ENCODE results near the gene WNT4. TPM values are rescaled to one million over a fixed set of nuclear protein-coding genes. Genes with fewer than 3 reads are reported as not detected.

WNT4 gene
- total and polyA plus RNA-seq, 10 of the 15 experiments (the other 5 are each of a cell fraction or from before 2014, with no cell fraction given) = 0.01 TPM; not detected in 9

DNA sequence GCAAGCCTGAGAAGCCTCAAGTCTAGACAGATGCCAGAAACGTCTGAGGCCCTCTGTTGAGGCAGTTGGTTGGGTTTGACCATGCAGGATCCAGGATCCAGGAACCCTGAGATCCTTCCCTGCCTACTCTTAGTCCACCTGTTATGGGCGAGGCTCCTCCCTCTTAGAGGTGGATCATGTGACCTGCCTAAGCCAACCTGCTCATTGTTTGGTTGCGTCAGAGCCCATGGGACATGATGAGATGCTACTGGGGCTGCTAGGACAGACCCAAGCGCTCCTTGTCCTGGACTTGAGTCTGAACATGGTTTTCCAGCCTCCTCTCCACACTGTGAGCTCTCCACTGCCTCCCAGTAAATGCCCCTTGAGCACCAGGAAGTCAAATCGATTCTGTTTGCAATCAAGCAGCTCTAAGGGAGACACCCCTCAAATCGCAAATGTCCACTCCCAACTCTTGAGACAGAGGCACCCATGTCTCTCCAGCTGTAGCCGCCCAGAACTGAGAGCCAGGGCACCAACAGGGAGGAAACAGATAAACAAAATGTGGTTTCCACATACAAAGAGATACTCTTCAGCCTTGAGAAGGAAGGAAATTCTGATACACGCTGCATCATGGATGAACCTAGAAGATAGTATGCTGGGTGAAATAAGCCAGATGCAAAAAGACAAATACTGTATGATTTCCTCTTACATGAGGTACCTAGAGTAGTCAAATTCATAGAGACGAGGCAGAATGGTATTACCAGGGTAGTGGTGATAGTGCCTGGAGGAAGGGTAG is 31.7 kb upstream of the WNT4 start (continued):
- no peak for TF ChIP-seq ZBED1 (IDR thresholded peaks at IDR 0.05; ENCODE audit: borderline replicate concordance)
- TF ChIP-seq ZNF622 (IDR thresholded peaks at IDR 0.05) = no peak
- TF ChIP-seq YBX1 (IDR thresholded peaks at IDR 0.05) = no peak
- no peak for TF ChIP-seq NRF1 (conservative IDR thresholded peaks at IDR 0.05; ENCODE audit: low read depth, low read length)

DNA sequence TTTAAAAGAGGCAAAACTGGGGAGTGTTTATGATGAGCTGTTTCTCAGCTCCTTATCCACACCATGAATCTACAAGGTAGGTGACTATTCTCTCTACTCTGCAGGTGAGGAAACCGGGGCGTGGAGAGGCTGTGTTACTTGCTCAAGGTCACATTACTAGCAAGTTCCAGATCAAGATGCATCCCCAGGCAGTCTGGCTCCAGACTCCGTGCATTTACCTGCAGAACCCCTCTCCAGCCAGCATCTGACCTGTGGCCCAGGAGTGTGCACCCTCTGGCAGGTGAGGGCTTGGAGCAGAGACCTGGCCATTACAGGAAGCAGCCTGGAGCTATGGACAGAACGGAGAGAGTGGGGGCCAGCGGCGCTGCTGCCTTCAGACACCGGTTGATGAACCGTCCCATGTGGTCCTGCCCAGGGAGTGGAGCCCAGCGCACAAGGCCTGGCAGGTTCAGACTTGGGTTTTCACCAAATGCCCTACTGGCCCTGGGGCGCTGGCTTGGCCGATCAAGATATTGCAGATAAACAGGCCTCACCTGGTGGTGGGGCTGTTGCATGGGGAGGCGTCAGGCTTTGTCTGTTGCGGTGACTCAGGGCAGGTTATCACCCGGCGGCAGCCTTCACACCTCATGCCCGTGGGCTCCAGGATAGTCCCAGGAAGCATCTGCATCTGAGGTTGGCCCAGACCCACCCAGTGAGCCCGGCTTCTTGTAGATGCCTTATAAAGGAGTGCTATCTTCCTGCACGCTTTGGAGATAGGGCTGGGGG is 29.2 kb upstream of the WNT4 start:
- no peak overlapping the region for H2AFZ ChIP-seq (ENCODE audit: control insufficient read depth, low read depth, low read length)
- no peak overlapping the region for H3K4me3 ChIP-seq
- no peaks in the 10 kb centered on the region for H4K20me1 ChIP-seq (ENCODE audit: control insufficient read depth, insufficient read depth)
- FAIRE-seq (no peak), DNase-seq (ENCODE audit: low read depth, low spot score) (no peak), ATAC-seq (no peak)
- WGBS (ENCODE audit: insufficient coverage, insufficient replicate concordance, low lambda C conversion rate, missing lambda C conversion rate) = 80% methylated on average over 18 of the region's 18 CpGs
- CTCF ChIA-PET = no interaction called here
- no peak overlapping the region for H3K27ac ChIP-seq (ENCODE audit: control insufficient read depth, insufficient read depth)
- TF ChIP-seq SUPT20H (IDR thresholded peaks at IDR 0.05; ENCODE audit: borderline replicate concordance, control insufficient read depth, low read depth, low read length) = no peak
- TF ChIP-seq ZBTB40 (IDR thresholded peaks at IDR 0.05; ENCODE audit: borderline replicate concordance) = no peak
- no peak for TF ChIP-seq POLR2AphosphoS2 (IDR thresholded peaks at IDR 0.05; ENCODE audit: low read depth, low read length)
- intact Hi-C loops (cut with micrococcal nuclease; ENCODE audit: unreplicated experiment) = no loop called here
- in situ Hi-C loops (cut with MboI) = no loop called here
- H3K9me3 ChIP-seq (replicated peaks; ENCODE audit: control insufficient read depth, insufficient read depth, low read length) = no peaks in the 10 kb centered on the region
- SMC1A ChIA-PET (ENCODE audit: uncharacterized antibody, unreplicated experiment) = no interaction called here
- POLR2A ChIA-PET = no interaction called here
- H3K27me3 ChIP-seq (replicated peaks in 1 of 2; ENCODE audit: control insufficient read depth in 2 of 2, insufficient read depth in 2 of 2, low read length in 1 of 2) = no peaks in the 10 kb centered on the region
- no peaks in the 10 kb centered on the region for H3K36me3 ChIP-seq (ENCODE audit: control insufficient read depth in 2 of 2, insufficient read depth in 2 of 2, low read length in 1 of 2)
- peaks cover 20% of the 10 kb centered on the region for H3K4me1 ChIP-seq (ENCODE audit: control insufficient read depth, insufficient read depth, low read length)
- BruUV-seq (replicated peaks) = no TSS peak
- H3K79me2 ChIP-seq (ENCODE audit: control insufficient read depth, insufficient read depth, low read length) = no peaks in the 10 kb centered on the region
- RAD21 ChIA-PET (ENCODE audit: unreplicated experiment) = no interaction called here
- no peak overlapping the region for H3K9ac ChIP-seq (ENCODE audit: control insufficient read depth, insufficient read depth, low read length)
- H3K4me2 ChIP-seq (ENCODE audit: control insufficient read depth, insufficient read depth) = no peak overlapping the region
